HepG2 (cell line): ENCODE results near the gene NAA15. TPM values are rescaled to one million over a fixed set of nuclear protein-coding genes. Genes with fewer than 3 reads are reported as not detected.

Experiments
- ATAC-seq: fragments of 200-7000 bp; cut with Tn5 transposase; 3 replicates; pipeline ENCODE4 v1.9.1; 2020; ENCODE audit warnings: mild to moderate bottlenecking, moderate library complexity
- BruUV-seq: library from RNA; stranded (reverse); fragments of 400-500 nt; replicated peaks from 2 replicates; lab custom pipeline; 2021; lab: Mats Ljungman, UMichigan
- CTCF ChIA-PET: fragments of 300-600 bp; formaldehyde crosslinking; extraction: SDS; loops from one replicate; lab custom pipeline; 2021; ENCODE audit warnings: low total read pairs, inconsistent platforms, low intra/inter-chr PET ratio; lab: Yijun Ruan, JAX
- POLR2A ChIA-PET: fragments of 350-600 bp; sonication (Branson Sonifier 250); formaldehyde crosslinking; loops from one replicate; lab custom pipeline; 2020; ENCODE audit warnings: antibody characterized with exemption, inconsistent platforms; lab: Yijun Ruan, JAX
- DNase-seq: peaks from one replicate; pipeline ENCODE4 v3.0.0-alpha.2; 2015; ENCODE audit warnings: low spot score
- FAIRE-seq: peaks from 3 replicates; lab custom pipeline; 2011; peaks lifted over from hg19 to GRCh38; lab: Jason Lieb, UNC
- H2AFZ ChIP-seq: one replicate; pipeline ENCODE4 v1.6.1; 2011; ENCODE audit warnings: low read length, inconsistent platforms
- H3K27ac ChIP-seq: fragments of 300-600 bp; 3 replicates; pipeline ENCODE4 v1.8.0; 2011; ENCODE audit warnings: mixed run types, mild to moderate bottlenecking, mixed read lengths, low read length, inconsistent platforms; ENCODE audit not compliant: insufficient read depth; ENCODE audit errors: extremely low read length
- H3K27me3 ChIP-seq, 2 experiments: fragments of 200-600 bp in 1 of 2; 2 replicates in 1 of 2; 3 replicates in 1 of 2; pipeline versions ENCODE4 v1.6.0 to v1.8.0; 2011; ENCODE audit warnings: low read length in 2 of 2, mild to moderate bottlenecking in 2 of 2, moderate library complexity in 2 of 2, inconsistent platforms in 1 of 2; ENCODE audit not compliant: insufficient read depth in 2 of 2, control insufficient read depth in 1 of 2
- H3K36me3 ChIP-seq, 2 experiments: fragments of 200-600 bp in 1 of 2; replicated peaks in 1 of 2; 2 replicates in 1 of 2; 3 replicates in 1 of 2; pipeline versions ENCODE4 v1.5.1 to v1.8.0; 2011; ENCODE audit warnings: low read length in 2 of 2, inconsistent platforms in 1 of 2; ENCODE audit not compliant: insufficient read depth in 2 of 2, control insufficient read depth in 1 of 2
- H3K4me1 ChIP-seq: 2 replicates; pipeline ENCODE4 v1.5.1; 2012; ENCODE audit warnings: low read length, inconsistent platforms; ENCODE audit not compliant: insufficient read depth
- H3K4me2 ChIP-seq: 2 replicates; pipeline ENCODE4 v1.6.0; 2011; ENCODE audit warnings: low read depth, low read length, inconsistent platforms
- H3K4me3 ChIP-seq, 3 experiments: fragments of 200-600 bp in 1 of 3; sonication (generic), shearing (Covaris generic) in 1 of 3; replicated peaks in 1 of 3; 2 replicates each; pipeline ENCODE4 v1.5.1; 2011 to 2016; ENCODE audit warnings: low read length in 3 of 3, inconsistent platforms in 2 of 3, low read depth in 2 of 3, mild to moderate bottlenecking in 2 of 3, control low read depth in 1 of 3, mixed read lengths in 1 of 3; ENCODE audit not compliant: insufficient read depth in 1 of 3
- H3K79me2 ChIP-seq: one replicate; pipeline ENCODE4 v1.6.1; 2011; ENCODE audit warnings: low read length, inconsistent platforms; ENCODE audit not compliant: insufficient read depth
- H3K9ac ChIP-seq: 2 replicates; pipeline ENCODE4 v1.6.0; 2011; ENCODE audit warnings: mild to moderate bottlenecking, low read depth, low read length, inconsistent platforms; ENCODE audit not compliant: insufficient read depth
- H3K9me3 ChIP-seq: 2 replicates; pipeline ENCODE4 v1.5.1; 2012; ENCODE audit warnings: mild to moderate bottlenecking, low read length
- H4K20me1 ChIP-seq: 2 replicates; pipeline ENCODE4 v1.6.0; 2011; ENCODE audit warnings: inconsistent platforms, mild to moderate bottlenecking, low read length, moderate library complexity; ENCODE audit not compliant: insufficient read depth
- AKAP8 ChIP-seq: sonication (generic); formaldehyde crosslinking; IDR thresholded peaks from 2 replicates; pipeline ENCODE4 v1.5.1; 2020; ENCODE audit warnings: mild to moderate bottlenecking, missing genetic modification reagents
- GLI4 ChIP-seq: sonication (generic); formaldehyde crosslinking; IDR thresholded peaks from 2 replicates; pipeline ENCODE4 v1.5.1; 2020; ENCODE audit warnings: missing genetic modification reagents, mild to moderate bottlenecking, moderate library complexity, borderline replicate concordance
- GMEB2 ChIP-seq: IDR thresholded peaks from 2 replicates; pipeline ENCODE4 v1.6.1; 2016; ENCODE audit warnings: missing biosample characterization, missing genetic modification reagents, low read depth
- HMGXB3 ChIP-seq: sonication (generic); formaldehyde crosslinking; IDR thresholded peaks from 2 replicates; pipeline ENCODE4 v1.4.0; 2020; ENCODE audit warnings: missing genetic modification reagents, borderline replicate concordance
- KLF9 ChIP-seq: IDR thresholded peaks from 2 replicates; pipeline ENCODE4 v1.6.1; 2016; ENCODE audit warnings: low read depth
- MXD4 ChIP-seq: IDR thresholded peaks from 2 replicates; pipeline ENCODE4 v1.6.1; 2016; ENCODE audit warnings: mild to moderate bottlenecking, missing biosample characterization, missing genetic modification reagents
- NR2F2 ChIP-seq: IDR thresholded peaks from 2 replicates; pipeline ENCODE4 v1.6.1; 2012; ENCODE audit warnings: low read depth, inconsistent platforms, borderline replicate concordance
- PHF20 ChIP-seq: sonication (generic); formaldehyde crosslinking; IDR thresholded peaks from 2 replicates; pipeline ENCODE4 v1.5.0; 2020; ENCODE audit warnings: mild to moderate bottlenecking, missing genetic modification reagents
- RELA ChIP-seq: sonication (generic); formaldehyde crosslinking; IDR thresholded peaks from 2 replicates; pipeline ENCODE4 v1.4.0; 2020; ENCODE audit warnings: missing genetic modification reagents
- RFXAP ChIP-seq: sonication (generic); formaldehyde crosslinking; IDR thresholded peaks from 2 replicates; pipeline ENCODE4 v1.4.0; 2020; ENCODE audit warnings: missing genetic modification reagents, borderline replicate concordance
- ZFP37 ChIP-seq: sonication (generic); formaldehyde crosslinking; IDR thresholded peaks from 2 replicates; pipeline ENCODE4 v1.4.0; 2020; ENCODE audit warnings: missing genetic modification reagents, borderline replicate concordance
- ZNF180 ChIP-seq: sonication (generic); formaldehyde crosslinking; IDR thresholded peaks from 2 replicates; pipeline ENCODE4 v1.4.0; 2020; ENCODE audit warnings: low read depth, missing genetic modification reagents, borderline replicate concordance
- ZNF83 ChIP-seq: sonication (generic); formaldehyde crosslinking; IDR thresholded peaks from 2 replicates; pipeline ENCODE4 v1.4.0; 2020; ENCODE audit warnings: missing genetic modification reagents, mild to moderate bottlenecking, borderline replicate concordance
- WGBS: methylation state at CpG from one replicate; pipeline ENCODE4 v1.1.6; 2017; ENCODE audit warnings: low lambda C conversion rate; 5-methylcytosine and 5-hydroxymethylcytosine counted together
- in situ Hi-C: cut with HindIII; loops from 2 replicates; pipeline ENCODE4 v1.10.0; 2017; ENCODE audit warnings: low pct_unique_long_range_greater_than_20kb; ENCODE audit not compliant: extremely low pct_ligation_motif_present
- intact Hi-C: fragments of 100-400 bp; cut with micrococcal nuclease; formaldehyde crosslinking; loops from one replicate; pipeline ENCODE4 v1.10.0; 2022; ENCODE audit not compliant: unreplicated experiment
- polyA plus RNA-seq, 8 experiments: library from polyadenylated mRNA; depleted of rRNA in 3 of 8; stranded (reverse) in 7 of 8; unstranded in 1 of 8; fragments of >200 nt; fragmentation: Illumina TruSeq in 4 of 8; extraction: Trizol in 4 of 8; gene quantifications; 2 replicates each; pipeline versions ENCODE4 v1.2.1 to v1.2.3, GENCODE V29; 2011 to 2016; ENCODE audit warnings: low read depth in 4 of 8, missing spikeins in 1 of 8, mixed read lengths in 1 of 8; ENCODE audit not compliant: insufficient read depth in 1 of 8
- total RNA-seq, 5 experiments: library from RNA; depleted of rRNA; stranded (reverse); fragments of >200 nt; fragmentation: Illumina TruSeq; extraction: Trizol; gene quantifications; 2 replicates each; pipeline ENCODE4 v1.2.3, GENCODE V29; 2016; ENCODE audit warnings: low read depth in 1 of 5

NAA15 gene
- total and polyA plus RNA-seq, 2 of the 13 experiments (the other 11 are each of a cell fraction or from before 2014, with no cell fraction given), result 6.2 to 50.2 TPM

GRCh38 chr4:139311909-139312308, 10.6 kb downstream of the NAA15 start:
- ChIA-PET POLR2A (interaction anchor here (1.1 kb wide), 1 partner anchor 10 kb away, joined by 3 read pairs; no protein-coding TSS in a partner anchor), CTCF (no interaction called here)
- H3K27ac ChIP-seq, result no peak overlapping the region
- WGBS, result 93% methylated on average over 3 of the region's 3 CpGs
- no peak overlapping the region for H2AFZ ChIP-seq
- in situ Hi-C loops (no loop called here), intact Hi-C loops (no loop called here)
- ATAC-seq (no peak), FAIRE-seq (no peak), DNase-seq (no peak)
- H3K9ac ChIP-seq, result no peak overlapping the region
- no peaks in the 10 kb centered on the region for H3K27me3 ChIP-seq
- TF ChIP-seq AKAP8 (CRISPR knock-in tag), result no peak
- no peak for TF ChIP-seq ZNF180 (CRISPR knock-in tag)
- no peak for TF ChIP-seq KLF9 (CRISPR knock-in tag)
- TF ChIP-seq MXD4 (CRISPR knock-in tag), result no peak
- TF ChIP-seq ZNF83 (CRISPR knock-in tag), result no peak
- no peak for TF ChIP-seq ZFP37
- no peak for TF ChIP-seq RFXAP
- no peak for TF ChIP-seq PHF20 (CRISPR knock-in tag)
- no peak for TF ChIP-seq GMEB2 (CRISPR knock-in tag)
- TF ChIP-seq NR2F2, result no peak
- no peak for TF ChIP-seq RELA
- no peak for TF ChIP-seq GLI4 (CRISPR knock-in tag)
- no peak for TF ChIP-seq HMGXB3 (CRISPR knock-in tag)
- H3K4me1 ChIP-seq, result peaks cover 25% of the 10 kb centered on the region; the same call in 1 of the 2 replicates
- peaks cover 97% of the 10 kb centered on the region for H3K79me2 ChIP-seq
- no peak overlapping the region for H3K4me2 ChIP-seq
- peaks cover 1 to 8% of the 10 kb centered on the region in 2 experiments; a peak in 2 of 5 replicates for H3K36me3 ChIP-seq
- no peaks in the 10 kb centered on the region for H3K9me3 ChIP-seq
- H3K4me3 ChIP-seq, result no peak overlapping the region
- no TSS peak for BruUV-seq
- peaks cover 23% of the 10 kb centered on the region for H4K20me1 ChIP-seq
